Measurements from ENCODE around the gene NFAM1. TPM values are rescaled to one million over a fixed set of nuclear protein-coding genes. Genes with fewer than 3 reads are reported as not detected.

The NFAM1 gene
- total and polyA plus RNA-seq, 7 experiments from 2014 or later: 0.03 to 40.3 (median 0.57) TPM

DNA sequence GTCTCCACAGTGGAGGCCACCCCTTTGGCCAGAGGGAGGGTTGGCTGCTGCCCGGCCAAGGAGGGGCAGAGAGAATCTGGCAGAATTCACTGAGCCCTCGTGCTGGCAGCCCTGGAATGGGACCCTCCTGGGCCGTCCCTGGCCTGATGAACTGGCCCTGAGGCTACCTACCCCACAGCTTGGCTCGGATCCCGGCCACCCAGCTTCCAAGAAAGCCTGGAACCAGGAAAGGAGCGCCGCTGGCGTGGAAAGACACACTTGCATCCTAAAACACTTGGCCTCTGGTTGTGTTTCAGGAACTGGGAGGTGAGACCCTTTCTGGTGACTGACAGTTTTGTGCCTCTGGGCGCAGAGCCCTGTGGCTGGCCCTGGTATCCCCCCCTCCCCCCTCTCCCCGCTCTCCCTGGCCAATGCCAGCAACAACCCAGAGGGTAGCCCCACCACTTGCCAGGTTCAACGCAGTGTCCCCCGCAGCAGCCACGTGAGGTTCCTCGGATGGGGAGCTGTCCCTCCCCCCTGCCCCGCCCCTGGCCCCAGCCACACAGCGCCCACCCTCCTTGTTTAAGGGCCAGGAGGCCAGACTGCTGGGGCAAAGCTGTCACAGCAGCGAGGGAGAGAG is 693 bp downstream of the NFAM1 start:
- H3K27ac ChIP-seq (ENCODE audit: low read depth, low read length): no peak overlapping the region
- POLR2A ChIA-PET: no interaction called here
- ATAC-seq (no peak), DNase-seq (no peak)
- H3K4me3 ChIP-seq (ENCODE audit: low read length): no peak overlapping the region
- Mint-ChIP-seq H3K4me3 (no peak overlapping the region), H3K27me3 (peaks cover 0 to 24% (median 20%) of the 10 kb centered on the region in 5 donors), H3K27ac (no peak overlapping the region), H3K36me3 (no peaks in the 10 kb centered on the region), H3K9me3 (no peaks in the 10 kb centered on the region), H3K4me1 (peaks cover 0 to 11% (median 0%) of the 10 kb centered on the region in 7 donors)
- intact Hi-C loops (cut with micrococcal nuclease): no loop called here
- no peaks in the 10 kb centered on the region for H3K9me3 ChIP-seq (ENCODE audit: control insufficient read depth in 2 of 3, low read length in 3 of 3)
- CTCF ChIA-PET: interaction anchor here (0.8 kb wide), 1 partner anchor 13 kb away, joined by 3 read pairs; no protein-coding TSS in a partner anchor
- H3K27me3 ChIP-seq (ENCODE audit: control insufficient read depth in 2 of 2, insufficient read depth in 2 of 2, low read length in 2 of 2): no peaks in the 10 kb centered on the region
- H3K36me3 ChIP-seq (ENCODE audit: control insufficient read depth in 2 of 3, insufficient read depth in 3 of 3, low read length in 3 of 3): no peaks in the 10 kb centered on the region
- H3K4me1 ChIP-seq (ENCODE audit: control insufficient read depth in 2 of 2, insufficient read depth in 2 of 2, low read length in 2 of 2): no peaks in the 10 kb centered on the region

DNA sequence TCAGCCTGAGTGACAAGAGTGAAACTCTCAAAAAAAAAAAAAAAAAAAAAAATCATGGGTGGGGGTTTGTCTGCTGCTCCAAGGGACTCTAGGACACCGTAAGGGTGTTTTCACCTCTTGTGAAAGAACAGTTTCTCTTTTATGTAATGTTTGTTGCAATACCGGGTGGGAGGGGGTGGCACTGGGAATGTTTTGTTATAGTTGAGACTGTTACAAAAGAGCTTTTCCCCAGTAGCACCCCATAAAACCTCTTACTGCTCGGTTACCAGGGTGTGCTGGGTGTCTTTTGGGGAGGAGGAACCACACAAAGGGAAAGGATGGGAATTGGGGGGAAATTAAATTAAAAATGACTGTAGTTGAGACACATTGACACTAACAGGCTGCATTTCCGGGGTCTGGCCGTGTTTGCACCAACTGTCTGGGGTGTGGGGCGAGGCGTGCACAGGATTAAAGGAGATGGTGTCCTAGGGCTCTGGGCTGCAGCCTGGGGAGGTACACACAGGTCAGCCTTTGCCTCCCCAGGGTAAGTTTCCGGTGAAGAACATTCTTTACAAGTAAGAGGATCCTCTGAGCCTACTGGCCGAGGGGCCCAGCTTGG is 1.6 kb downstream of the NFAM1 start:
- no peak overlapping the region for H3K27ac Mint-ChIP-seq

DNA sequence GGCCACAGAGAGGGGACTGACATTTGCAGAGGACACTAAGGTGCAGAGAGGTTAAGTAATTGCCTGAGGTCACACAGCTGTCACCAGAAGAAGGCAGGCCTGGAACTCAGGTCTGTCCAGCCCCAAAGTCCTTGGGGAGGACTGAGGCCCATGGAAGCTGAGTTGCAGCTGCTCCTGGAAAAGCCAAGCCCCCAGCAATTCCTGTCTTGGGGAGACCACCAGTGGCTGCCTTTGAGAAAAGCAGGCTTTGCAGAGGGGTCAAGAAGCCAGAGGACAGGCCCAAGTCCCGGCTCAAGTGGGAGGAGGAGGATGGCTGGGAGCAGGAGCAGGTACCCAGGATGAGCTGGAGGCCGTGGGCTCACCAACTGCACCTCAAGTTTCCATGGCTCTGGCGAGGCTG is 3.4 kb downstream of the NFAM1 start:
- Histone ChIP-seq H3K4me1 (ENCODE audit: control insufficient read depth in 2 of 2, insufficient read depth in 2 of 2, low read length in 2 of 2) (no peaks in the 10 kb centered on the region), H3K27ac (ENCODE audit: low read depth, low read length) (no peak overlapping the region), H3K36me3 (ENCODE audit: control insufficient read depth in 2 of 3, insufficient read depth in 3 of 3, low read length in 3 of 3) (no peaks in the 10 kb centered on the region), H3K27me3 (ENCODE audit: control insufficient read depth in 2 of 2, insufficient read depth in 2 of 2, low read length in 2 of 2) (no peaks in the 10 kb centered on the region), H3K4me3 (ENCODE audit: low read length) (no peak overlapping the region), H3K9me3 (ENCODE audit: control insufficient read depth in 2 of 3, low read length in 3 of 3) (no peaks in the 10 kb centered on the region)
- Mint-ChIP-seq H3K4me3 (no peak overlapping the region), H3K9me3 (no peaks in the 10 kb centered on the region), H3K4me1 (peaks cover 0 to 13% (median 0%) of the 10 kb centered on the region in 7 donors), H3K27ac (no peak overlapping the region), H3K36me3 (no peaks in the 10 kb centered on the region), H3K27me3 (peaks cover 0 to 29% (median 20%) of the 10 kb centered on the region in 5 donors)
- POLR2A ChIA-PET: interaction anchor here (0.9 kb wide), 1 partner anchor 9 kb away, joined by 3 read pairs; no protein-coding TSS in a partner anchor
- intact Hi-C loops (cut with micrococcal nuclease): no loop called here
- DNase-seq: no peak
- no peak for ATAC-seq
- CTCF ChIA-PET: no interaction called here

More for the DNA sequence above, 1.6 kb downstream of the NFAM1 start:
- no peaks in the 10 kb centered on the region for H3K9me3 Mint-ChIP-seq
- ATAC-seq (peak; percentile 36), DNase-seq (no peak)
- Histone ChIP-seq H3K4me1 (ENCODE audit: control insufficient read depth in 2 of 2, insufficient read depth in 2 of 2, low read length in 2 of 2) (no peaks in the 10 kb centered on the region), H3K27me3 (ENCODE audit: control insufficient read depth in 2 of 2, insufficient read depth in 2 of 2, low read length in 2 of 2) (no peaks in the 10 kb centered on the region), H3K4me3 (ENCODE audit: low read length) (no peak overlapping the region), H3K9me3 (ENCODE audit: control insufficient read depth in 2 of 3, low read length in 3 of 3) (no peaks in the 10 kb centered on the region), H3K27ac (ENCODE audit: low read depth, low read length) (no peak overlapping the region), H3K36me3 (ENCODE audit: control insufficient read depth in 2 of 3, insufficient read depth in 3 of 3, low read length in 3 of 3) (no peaks in the 10 kb centered on the region)
- peak overlapping the region in 1 of 10 donors; percentile 23 for H3K4me3 Mint-ChIP-seq
- intact Hi-C loops (cut with micrococcal nuclease): no loop called here
- peaks cover 0 to 28% (median 20%) of the 10 kb centered on the region in 5 donors for H3K27me3 Mint-ChIP-seq
- ChIA-PET CTCF (interaction anchor here (0.8 kb wide), 1 partner anchor 340 kb away, joined by 4 read pairs; the partner anchor contains the start of gene NDUFA6), POLR2A (no interaction called here)
- H3K4me1 Mint-ChIP-seq: peaks cover 0 to 13% (median 0%) of the 10 kb centered on the region in 7 donors
- no peaks in the 10 kb centered on the region for H3K36me3 Mint-ChIP-seq

DNA sequence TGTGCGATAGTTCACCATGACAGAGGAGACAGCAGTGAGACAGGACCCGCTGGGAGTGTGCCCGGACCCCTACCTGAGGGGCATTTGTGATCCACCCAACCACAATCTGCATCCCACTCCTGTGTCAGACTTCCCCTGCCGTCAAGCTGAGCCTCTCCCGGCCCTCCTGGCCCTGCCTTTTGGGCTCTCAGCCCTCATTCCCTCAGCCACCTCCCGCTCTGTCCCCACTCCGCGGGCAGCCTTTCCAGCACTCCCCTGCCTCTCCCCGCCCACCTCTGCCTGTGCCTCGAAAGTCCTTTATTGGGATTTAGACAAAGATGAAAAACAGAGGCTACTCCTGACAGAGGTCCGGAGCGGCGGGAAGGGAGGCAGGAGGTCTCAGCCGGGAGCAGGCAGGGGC is 4.2 kb downstream of the NFAM1 start:
- no peak for DNase-seq
- no peak overlapping the region for H3K4me3 Mint-ChIP-seq
- H3K9me3 Mint-ChIP-seq: no peaks in the 10 kb centered on the region
- H3K4me1 Mint-ChIP-seq: peaks cover 0 to 13% (median 0%) of the 10 kb centered on the region in 7 donors
- no peak overlapping the region for H3K4me3 ChIP-seq (ENCODE audit: low read length)
- ChIA-PET CTCF (no interaction called here), POLR2A (no interaction called here)
- no peaks in the 10 kb centered on the region for H3K36me3 ChIP-seq (ENCODE audit: control insufficient read depth in 2 of 3, insufficient read depth in 3 of 3, low read length in 3 of 3)
- H3K36me3 Mint-ChIP-seq: no peaks in the 10 kb centered on the region
- no peaks in the 10 kb centered on the region for H3K27me3 ChIP-seq (ENCODE audit: control insufficient read depth in 2 of 2, insufficient read depth in 2 of 2, low read length in 2 of 2)
- no peaks in the 10 kb centered on the region for H3K9me3 ChIP-seq (ENCODE audit: control insufficient read depth in 2 of 3, low read length in 3 of 3)
- no peak overlapping the region for H3K27ac ChIP-seq (ENCODE audit: low read depth, low read length)
- H3K27ac Mint-ChIP-seq: no peak overlapping the region
- ATAC-seq: no peak
- intact Hi-C loops (cut with micrococcal nuclease): no loop called here
- no peaks in the 10 kb centered on the region for H3K4me1 ChIP-seq (ENCODE audit: control insufficient read depth in 2 of 2, insufficient read depth in 2 of 2, low read length in 2 of 2)
- peaks cover 0 to 29% (median 18%) of the 10 kb centered on the region in 5 donors for H3K27me3 Mint-ChIP-seq

DNA sequence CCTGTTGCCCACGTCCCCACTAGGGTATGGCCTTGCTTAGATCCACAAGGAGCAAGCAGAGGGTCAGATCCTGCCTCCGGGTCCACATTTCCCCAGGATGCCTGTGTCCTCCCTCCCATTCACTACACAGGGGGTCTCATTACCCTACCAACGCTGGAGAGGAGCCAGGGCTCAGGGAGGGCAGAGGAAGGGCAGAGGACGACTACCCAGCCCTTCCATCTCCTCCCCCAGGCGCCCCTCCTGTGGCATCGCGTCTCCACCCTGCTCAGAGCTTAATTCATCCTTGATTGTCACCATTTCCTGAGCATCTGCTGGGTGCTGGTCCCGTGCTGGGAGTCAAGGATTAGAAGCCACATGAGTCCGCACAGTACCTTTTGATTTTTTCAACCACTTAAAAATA is 5.0 kb downstream of the NFAM1 start:
- Mint-ChIP-seq H3K4me1 (peaks cover 0 to 13% (median 0%) of the 10 kb centered on the region in 7 donors), H3K9me3 (no peaks in the 10 kb centered on the region), H3K27me3 (peaks cover 0 to 29% (median 15%) of the 10 kb centered on the region in 5 donors), H3K36me3 (no peaks in the 10 kb centered on the region), H3K27ac (no peak overlapping the region), H3K4me3 (no peak overlapping the region)
- Histone ChIP-seq H3K9me3 (ENCODE audit: control insufficient read depth in 2 of 3, low read length in 3 of 3) (no peaks in the 10 kb centered on the region), H3K4me3 (ENCODE audit: low read length) (no peak overlapping the region), H3K4me1 (ENCODE audit: control insufficient read depth in 2 of 2, insufficient read depth in 2 of 2, low read length in 2 of 2) (no peaks in the 10 kb centered on the region), H3K27ac (ENCODE audit: low read depth, low read length) (no peak overlapping the region), H3K27me3 (ENCODE audit: control insufficient read depth in 2 of 2, insufficient read depth in 2 of 2, low read length in 2 of 2) (no peaks in the 10 kb centered on the region), H3K36me3 (ENCODE audit: control insufficient read depth in 2 of 3, insufficient read depth in 3 of 3, low read length in 3 of 3) (no peaks in the 10 kb centered on the region)
- POLR2A ChIA-PET: no interaction called here
- ATAC-seq (no peak), DNase-seq (no peak)
- CTCF ChIA-PET: no interaction called here
- intact Hi-C loops (cut with micrococcal nuclease): no loop called here

DNA sequence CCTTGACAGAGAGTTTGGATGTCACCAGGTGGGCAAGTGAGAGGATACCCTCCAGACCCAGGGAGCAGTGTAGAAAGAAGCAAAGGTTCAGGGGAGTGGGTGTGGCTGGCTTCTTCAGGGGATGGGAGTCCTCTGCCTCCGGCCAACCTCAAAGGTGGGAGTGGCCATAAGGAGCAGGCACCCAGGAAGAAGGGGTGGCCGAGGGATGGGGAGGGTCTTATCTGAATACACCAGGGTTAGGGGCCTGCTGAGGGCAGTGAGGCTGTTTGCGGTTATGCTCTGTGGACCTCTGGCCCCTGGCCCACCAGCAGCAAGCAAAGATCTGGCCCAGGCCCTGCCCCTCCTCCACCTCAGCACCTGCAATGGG is 6.2 kb downstream of the NFAM1 start:
- no peak for ATAC-seq

More for the DNA sequence above, 6.2 kb downstream of the NFAM1 start:
- H3K4me1 ChIP-seq (ENCODE audit: control insufficient read depth in 2 of 2, insufficient read depth in 2 of 2, low read length in 2 of 2): no peaks in the 10 kb centered on the region
- Mint-ChIP-seq H3K27me3 (peaks cover 0 to 26% (median 10%) of the 10 kb centered on the region in 5 donors), H3K27ac (no peak overlapping the region), H3K36me3 (no peaks in the 10 kb centered on the region), H3K4me3 (no peak overlapping the region), H3K9me3 (no peaks in the 10 kb centered on the region), H3K4me1 (peaks cover 0 to 10% (median 4%) of the 10 kb centered on the region in 7 donors)
- H3K27me3 ChIP-seq (ENCODE audit: control insufficient read depth in 2 of 2, insufficient read depth in 2 of 2, low read length in 2 of 2): no peaks in the 10 kb centered on the region
- ChIA-PET CTCF (no interaction called here), POLR2A (interaction anchor here (0.6 kb wide), 1 partner anchor 129 kb away, joined by 3 read pairs; no protein-coding TSS in a partner anchor)
- H3K4me3 ChIP-seq (ENCODE audit: low read length): no peak overlapping the region
- intact Hi-C loops (cut with micrococcal nuclease): no loop called here
- no peaks in the 10 kb centered on the region for H3K9me3 ChIP-seq (ENCODE audit: control insufficient read depth in 2 of 3, low read length in 3 of 3)
- H3K27ac ChIP-seq (ENCODE audit: low read depth, low read length): no peak overlapping the region
- DNase-seq: no peak
- H3K36me3 ChIP-seq (ENCODE audit: control insufficient read depth in 2 of 3, insufficient read depth in 3 of 3, low read length in 3 of 3): no peaks in the 10 kb centered on the region
